ENCODE results near the gene HYOU1. TPM values are rescaled to one million over a fixed set of nuclear protein-coding genes. Genes with fewer than 3 reads are reported as not detected.
A peak's percentile ranks its signal among the peaks of the same experiment; 100 is the strongest.
"Not testable (repeated sequence)": the region's sequence is repeated elsewhere in the genome, so short reads cannot be mapped to it uniquely, and the experiment has no call there.

The HYOU1 gene
- polyA plus RNA-seq, 1 donor, result 83.1 TPM

- H3K9me3 ChIP-seq (ENCODE audit: control insufficient read depth, low read depth, low read length), result no peaks in the 10 kb centered on the region
- peaks cover 48% of the 10 kb centered on the region for H3K36me3 ChIP-seq (ENCODE audit: control insufficient read depth, insufficient read depth, low read length)
- no peak overlapping the region for H3K4me3 ChIP-seq (ENCODE audit: low read length)
- no CpG with 5 or more reads among the region's 6 CpGs for WGBS (ENCODE audit: insufficient coverage, low lambda C conversion rate)
- DNase-seq, result no peak
- H3K4me1 ChIP-seq (ENCODE audit: control insufficient read depth, insufficient read depth, low read length), result no peaks in the 10 kb centered on the region
- no peaks in the 10 kb centered on the region for H3K27me3 ChIP-seq (ENCODE audit: control insufficient read depth, insufficient read depth, low read length)
- H3K27ac ChIP-seq (ENCODE audit: low read length), result no peak overlapping the region
Observed at GRCh38 chr11:119044708-119045107, 12.3 kb downstream of the HYOU1 start.

GRCh38 chr11:119042927-119043326, 14.1 kb downstream of the HYOU1 start:
- Histone ChIP-seq H3K4me1 (ENCODE audit: control insufficient read depth, insufficient read depth, low read length) (no peaks in the 10 kb centered on the region), H3K27me3 (ENCODE audit: control insufficient read depth, insufficient read depth, low read length) (no peaks in the 10 kb centered on the region), H3K4me3 (ENCODE audit: low read length) (no peak overlapping the region), H3K36me3 (ENCODE audit: control insufficient read depth, insufficient read depth, low read length) (peaks cover 30% of the 10 kb centered on the region), H3K27ac (ENCODE audit: low read length) (no peak overlapping the region), H3K9me3 (ENCODE audit: control insufficient read depth, low read depth, low read length) (no peaks in the 10 kb centered on the region)
- no peak for DNase-seq
- WGBS (ENCODE audit: insufficient coverage, low lambda C conversion rate), result no CpG with 5 or more reads among the region's 9 CpGs

- no peak overlapping the region for H3K4me3 ChIP-seq (ENCODE audit: low read length)
- H3K9me3 ChIP-seq (ENCODE audit: control insufficient read depth, low read depth, low read length), result no peaks in the 10 kb centered on the region
- H3K36me3 ChIP-seq (ENCODE audit: control insufficient read depth, insufficient read depth, low read length), result peaks cover 21% of the 10 kb centered on the region
- H3K27ac ChIP-seq (ENCODE audit: low read length), result no peak overlapping the region
- H3K27me3 ChIP-seq (ENCODE audit: control insufficient read depth, insufficient read depth, low read length), result no peaks in the 10 kb centered on the region
- WGBS (ENCODE audit: insufficient coverage, low lambda C conversion rate), result 60% methylated on average over 1 of the region's 4 CpGs
- no peaks in the 10 kb centered on the region for H3K4me1 ChIP-seq (ENCODE audit: control insufficient read depth, insufficient read depth, low read length)
- no peak for DNase-seq
Observed at GRCh38 chr11:119041821-119042514, 15.0 kb downstream of the HYOU1 start.

GRCh38 chr11:119039471-119039870, 17.5 kb downstream of the HYOU1 start:
- H3K4me3 ChIP-seq (ENCODE audit: low read length); H3K9me3 ChIP-seq (ENCODE audit: control insufficient read depth, low read depth, low read length); H3K27ac ChIP-seq (ENCODE audit: low read length); H3K4me1 ChIP-seq (ENCODE audit: control insufficient read depth, insufficient read depth, low read length); DNase-seq; H3K36me3 ChIP-seq (ENCODE audit: control insufficient read depth, insufficient read depth, low read length); H3K27me3 ChIP-seq (ENCODE audit: control insufficient read depth, insufficient read depth, low read length): not testable (repeated sequence)
- WGBS (ENCODE audit: insufficient coverage, low lambda C conversion rate), result no CpG with 5 or more reads among the region's 11 CpGs

GRCh38 chr11:119038884-119039283, 18.1 kb downstream of the HYOU1 start:
- H3K27ac ChIP-seq (ENCODE audit: low read length), result no peak overlapping the region
- DNase-seq, result no peak
- H3K4me1 ChIP-seq (ENCODE audit: control insufficient read depth, insufficient read depth, low read length), result no peaks in the 10 kb centered on the region
- no peaks in the 10 kb centered on the region for H3K9me3 ChIP-seq (ENCODE audit: control insufficient read depth, low read depth, low read length)
- no peaks in the 10 kb centered on the region for H3K27me3 ChIP-seq (ENCODE audit: control insufficient read depth, insufficient read depth, low read length)
- no peaks in the 10 kb centered on the region for H3K36me3 ChIP-seq (ENCODE audit: control insufficient read depth, insufficient read depth, low read length)
- 92% methylated on average over 2 of the region's 5 CpGs for WGBS (ENCODE audit: insufficient coverage, low lambda C conversion rate)
- H3K4me3 ChIP-seq (ENCODE audit: low read length), result no peak overlapping the region

GRCh38 chr11:119034813-119035212, 22.2 kb downstream of the HYOU1 start:
- WGBS (ENCODE audit: insufficient coverage, low lambda C conversion rate), result no CpG with 5 or more reads among the region's 3 CpGs
- DNase-seq, result no peak
- no peaks in the 10 kb centered on the region for H3K9me3 ChIP-seq (ENCODE audit: control insufficient read depth, low read depth, low read length)
- H3K27ac ChIP-seq (ENCODE audit: low read length), result no peak overlapping the region
- H3K4me1 ChIP-seq (ENCODE audit: control insufficient read depth, insufficient read depth, low read length), result no peaks in the 10 kb centered on the region
- no peaks in the 10 kb centered on the region for H3K36me3 ChIP-seq (ENCODE audit: control insufficient read depth, insufficient read depth, low read length)
- no peaks in the 10 kb centered on the region for H3K27me3 ChIP-seq (ENCODE audit: control insufficient read depth, insufficient read depth, low read length)
- no peak overlapping the region for H3K4me3 ChIP-seq (ENCODE audit: low read length)

- not testable (repeated sequence) for H3K4me3 ChIP-seq (ENCODE audit: low read length); H3K9me3 ChIP-seq (ENCODE audit: control insufficient read depth, low read depth, low read length); H3K4me1 ChIP-seq (ENCODE audit: control insufficient read depth, insufficient read depth, low read length); H3K36me3 ChIP-seq (ENCODE audit: control insufficient read depth, insufficient read depth, low read length); DNase-seq; H3K27me3 ChIP-seq (ENCODE audit: control insufficient read depth, insufficient read depth, low read length); H3K27ac ChIP-seq (ENCODE audit: low read length)
- whole genome bisulfite sequencing (ENCODE audit: insufficient coverage, low lambda C conversion rate), result no CpG with 5 or more reads among the region's 10 CpGs
Observed at GRCh38 chr11:119033421-119033820, 23.6 kb downstream of the HYOU1 start.

GRCh38 chr11:119031912-119032280, 25.1 kb downstream of the HYOU1 start:
- no peak for DNase-seq
- Histone ChIP-seq H3K27me3 (ENCODE audit: control insufficient read depth, insufficient read depth, low read length) (no peaks in the 10 kb centered on the region), H3K4me3 (ENCODE audit: low read length) (no peak overlapping the region), H3K27ac (ENCODE audit: low read length) (no peak overlapping the region), H3K36me3 (ENCODE audit: control insufficient read depth, insufficient read depth, low read length) (peaks cover 8% of the 10 kb centered on the region), H3K9me3 (ENCODE audit: control insufficient read depth, low read depth, low read length) (no peaks in the 10 kb centered on the region), H3K4me1 (ENCODE audit: control insufficient read depth, insufficient read depth, low read length) (peaks cover 10% of the 10 kb centered on the region)
- 80% methylated on average over 1 of the region's 9 CpGs for WGBS (ENCODE audit: insufficient coverage, low lambda C conversion rate)

- H3K9me3 ChIP-seq (ENCODE audit: control insufficient read depth, low read depth, low read length), result no peaks in the 10 kb centered on the region
- WGBS (ENCODE audit: insufficient coverage, low lambda C conversion rate), result no CpG with 5 or more reads among the region's 67 CpGs
- peaks cover 23% of the 10 kb centered on the region for H3K4me1 ChIP-seq (ENCODE audit: control insufficient read depth, insufficient read depth, low read length)
- DNase-seq, result peak; percentile 98 to 99
- H3K36me3 ChIP-seq (ENCODE audit: control insufficient read depth, insufficient read depth, low read length), result peaks cover 21% of the 10 kb centered on the region
- no peaks in the 10 kb centered on the region for H3K27me3 ChIP-seq (ENCODE audit: control insufficient read depth, insufficient read depth, low read length)
- peak within 1 kb of the TSS; percentile 93 for H3K27ac ChIP-seq (ENCODE audit: low read length)
- peak within 1 kb of the TSS; percentile 96 for H3K4me3 ChIP-seq (ENCODE audit: low read length)
Observed at GRCh38 chr11:119030329-119031047, 26.5 kb downstream of the HYOU1 start, which contains the start of gene SLC37A4. TSS of gene SLC37A4 (minus strand) at chr11:119030877.

- peak overlapping the region; percentile 96 for H3K4me3 ChIP-seq (ENCODE audit: low read length)
- H3K4me1 ChIP-seq (ENCODE audit: control insufficient read depth, insufficient read depth, low read length), result peaks cover 28% of the 10 kb centered on the region
- peak overlapping the region; percentile 93 for H3K27ac ChIP-seq (ENCODE audit: low read length)
- no peak for DNase-seq
- H3K27me3 ChIP-seq (ENCODE audit: control insufficient read depth, insufficient read depth, low read length), result no peaks in the 10 kb centered on the region
- no peaks in the 10 kb centered on the region for H3K9me3 ChIP-seq (ENCODE audit: control insufficient read depth, low read depth, low read length)
- peaks cover 26% of the 10 kb centered on the region for H3K36me3 ChIP-seq (ENCODE audit: control insufficient read depth, insufficient read depth, low read length)
- no CpG with 5 or more reads among the region's 13 CpGs for WGBS (ENCODE audit: insufficient coverage, low lambda C conversion rate)
Observed at GRCh38 chr11:119030029-119030328, 27.0 kb downstream of the HYOU1 start.
